GM12872 (cell line): Measurements from ENCODE around the gene KAT7.

Experiments used
- CTCF ChIP-seq: IDR thresholded peaks from 3 replicates; pipeline ENCODE4 v1.5.1; 2011; ENCODE audit warnings: low read depth, mild to moderate bottlenecking, low read length, moderate library complexity; ENCODE audit not compliant: insufficient read depth

The KAT7 gene

GRCh38 chr17:49789243-49789578, 730 bp downstream of the KAT7 start:
- TF ChIP-seq CTCF: no peak

GRCh38 chr17:49793309-49793708, 4.8 kb downstream of the KAT7 start:
- TF ChIP-seq CTCF: no peak

GRCh38 chr17:49795372-49795771, 6.9 kb downstream of the KAT7 start:
- TF ChIP-seq CTCF: no peak

- TF ChIP-seq CTCF: no peak
These were observed 9.7 kb downstream of the KAT7 start for GRCh38 chr17:49798182-49798581.

- no peak for TF ChIP-seq CTCF
These were observed 10.3 kb downstream of the KAT7 start for GRCh38 chr17:49798738-49799137.

GRCh38 chr17:49809056-49809455, 20.6 kb downstream of the KAT7 start:
- no peak for TF ChIP-seq CTCF

- TF ChIP-seq CTCF: no peak
These were observed 26.5 kb downstream of the KAT7 start for GRCh38 chr17:49814781-49815529.

GRCh38 chr17:49815761-49816281, 27.3 kb downstream of the KAT7 start:
- no peak for TF ChIP-seq CTCF
